Breast epithelium (tissue), 3 donors: ENCODE data around the gene ZNF48.

Experiments used
- CTCF ChIP-seq, 3 donors: fragments of 450-650 bp; IDR thresholded peaks; one replicate each; pipeline ENCODE4 v1.5.1; 2016 to 2017; ENCODE audit warnings: antibody characterized with exemption in 3 of 3, mild to moderate bottlenecking in 3 of 3, moderate library complexity in 3 of 3
- POLR2A ChIP-seq: fragments of 450-650 bp; IDR thresholded peaks from one replicate; pipeline ENCODE4 v1.6.1; 2016; ENCODE audit warnings: antibody characterized with exemption, mild to moderate bottlenecking, moderate library complexity

GRCh38 chr16:30353438-30354129 lies 41.6 kb upstream of the ZNF48 start:
- TF ChIP-seq CTCF (IDR thresholded peaks at IDR 0.05) (no peak), POLR2A (no peak)
